HG02943 (cell line): ENCODE results near the gene UTRN.

ENCODE experiments used
- ATAC-seq: cut with Tn5 transposase; IDR thresholded peaks from one replicate; pipeline ENCODE4 v1.9.1; 2021; ENCODE audit warnings: mild to moderate bottlenecking, low read depth, moderate library complexity; ENCODE audit not compliant: unreplicated experiment

Gene UTRN

GRCh38 chr6:144284783-144285547 is at the start of gene UTRN:
UTRN (plus strand) TSS chr6:144285335; CDS start chr6:144291829, 6,494 bp downstream.
- ATAC-seq: no peak

- no peak for ATAC-seq
Observed at GRCh38 chr6:144244688-144245087, 40.4 kb upstream of the UTRN start.

GRCh38 chr6:144246988-144247387 is 38.1 kb upstream of the UTRN start:
- ATAC-seq: no peak

GRCh38 chr6:144248003-144248402 is 37.1 kb upstream of the UTRN start:
- no peak for ATAC-seq

- ATAC-seq: no peak
Observed at GRCh38 chr6:144248476-144249301, 36.4 kb upstream of the UTRN start.

GRCh38 chr6:144250276-144250675 is 34.9 kb upstream of the UTRN start:
- no peak for ATAC-seq

- no peak for ATAC-seq
Observed at GRCh38 chr6:144252259-144252658, 32.9 kb upstream of the UTRN start.

GRCh38 chr6:144259986-144260385 is 25.1 kb upstream of the UTRN start:
- ATAC-seq: no peak

GRCh38 chr6:144262470-144263369 is 22.4 kb upstream of the UTRN start:
- ATAC-seq: no peak

- no peak for ATAC-seq
Observed at GRCh38 chr6:144263786-144264185, 21.3 kb upstream of the UTRN start.

GRCh38 chr6:144264270-144265060 is 20.7 kb upstream of the UTRN start:
- no peak for ATAC-seq

GRCh38 chr6:144265061-144265357 is 20.1 kb upstream of the UTRN start:
- no peak for ATAC-seq

- peak; percentile 83 for ATAC-seq
Observed at GRCh38 chr6:144265390-144265789, 19.7 kb upstream of the UTRN start.

- ATAC-seq: no peak
Observed at GRCh38 chr6:144266091-144266649, 19.0 kb upstream of the UTRN start.

- no peak for ATAC-seq
Observed at GRCh38 chr6:144268794-144269349, 16.3 kb upstream of the UTRN start.

- ATAC-seq: no peak
Observed at GRCh38 chr6:144277174-144277573, 8.0 kb upstream of the UTRN start.

GRCh38 chr6:144277605-144278227 is 7.4 kb upstream of the UTRN start:
- ATAC-seq: no peak

- no peak for ATAC-seq
Observed at GRCh38 chr6:144278659-144279314, 6.3 kb upstream of the UTRN start.
